Right lung (tissue), 5 donors: Measurements from ENCODE around the gene KIF5C. TPM values are rescaled to one million over a fixed set of nuclear protein-coding genes. Genes with fewer than 3 reads are reported as not detected.

ENCODE experiments used
- DNase-seq, 2 donors: peaks; one replicate each; pipeline ENCODE4 v3.0.0-alpha.2; 2013
- polyA plus RNA-seq, 5 donors: library from polyadenylated mRNA; unstranded; fragments of 120-200 nt; gene quantifications; one replicate each; pipeline versions ENCODE4 v1.2.1 to v1.2.3, GENCODE V29; 2013; ENCODE audit warnings: inconsistent platforms in 1 of 5, low replicate concordance in 1 of 5; ENCODE audit not compliant: insufficient read length in 5 of 5, insufficient read depth in 1 of 5

The KIF5C gene
- polyA plus RNA-seq, 5 donors, result 18.7 to 25.6 (median 20.1) TPM

DNA sequence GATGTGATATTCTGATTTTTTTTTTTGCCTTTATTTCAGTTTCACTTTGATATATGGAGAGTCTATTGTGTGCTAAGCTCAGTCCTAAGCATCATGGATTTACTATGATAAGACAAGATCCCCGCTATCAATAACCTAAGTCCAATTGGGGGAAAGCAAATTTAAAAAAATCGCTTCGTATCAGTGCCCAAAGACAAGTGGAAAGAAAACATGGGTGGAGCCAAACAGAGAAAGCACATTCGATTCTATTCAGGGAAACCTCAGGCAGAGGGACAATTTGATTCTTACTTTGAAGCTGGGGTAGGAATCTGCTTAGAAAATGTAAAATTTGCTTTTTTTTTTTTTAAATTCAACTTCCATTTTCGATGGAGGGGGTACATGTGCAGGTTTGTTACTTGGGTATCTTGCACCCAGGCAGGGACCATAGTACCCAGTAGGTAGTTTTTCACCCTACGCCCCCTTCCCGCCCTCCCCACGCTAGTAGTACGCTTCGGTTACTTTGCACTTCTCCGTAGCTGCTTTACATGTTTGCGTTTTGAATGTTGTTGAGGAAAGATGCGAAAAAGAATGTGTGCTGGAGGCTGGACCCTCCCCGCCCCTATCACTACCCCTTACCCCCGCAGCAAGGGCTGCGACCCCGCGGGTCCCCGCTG lies 12.4 kb downstream of the KIF5C start:
- DNase-seq, result no peak

GRCh38 chr2:148888003-148888501 lies 13.0 kb downstream of the KIF5C start:
- no peak for DNase-seq

- DNase-seq, result no peak
Measured at GRCh38 chr2:148888986-148889385, 14.0 kb downstream of the KIF5C start.

DNA sequence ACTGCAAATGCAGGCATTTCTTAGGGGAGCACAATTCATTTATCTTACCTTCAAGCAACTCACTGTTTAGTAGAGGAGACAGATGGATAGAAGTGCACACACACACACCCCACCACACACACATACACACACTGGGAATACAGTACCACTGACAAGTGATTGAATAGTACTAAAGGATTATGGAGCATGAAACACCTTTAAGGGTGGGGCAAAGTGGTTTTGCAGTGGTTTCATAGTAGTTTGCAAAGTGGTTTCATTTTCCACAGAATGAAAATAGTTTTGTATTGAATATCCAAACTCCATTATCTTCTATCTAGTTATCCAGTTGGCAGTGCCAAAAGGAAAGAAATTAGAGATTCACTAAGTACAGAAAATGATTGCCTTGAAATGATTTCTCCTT lies 18.9 kb downstream of the KIF5C start:
- no peak for DNase-seq

- DNase-seq, result no peak
Measured at GRCh38 chr2:148896136-148896535, 21.1 kb downstream of the KIF5C start.

GRCh38 chr2:148899638-148900318 lies 24.8 kb downstream of the KIF5C start:
- no peak for DNase-seq

DNA sequence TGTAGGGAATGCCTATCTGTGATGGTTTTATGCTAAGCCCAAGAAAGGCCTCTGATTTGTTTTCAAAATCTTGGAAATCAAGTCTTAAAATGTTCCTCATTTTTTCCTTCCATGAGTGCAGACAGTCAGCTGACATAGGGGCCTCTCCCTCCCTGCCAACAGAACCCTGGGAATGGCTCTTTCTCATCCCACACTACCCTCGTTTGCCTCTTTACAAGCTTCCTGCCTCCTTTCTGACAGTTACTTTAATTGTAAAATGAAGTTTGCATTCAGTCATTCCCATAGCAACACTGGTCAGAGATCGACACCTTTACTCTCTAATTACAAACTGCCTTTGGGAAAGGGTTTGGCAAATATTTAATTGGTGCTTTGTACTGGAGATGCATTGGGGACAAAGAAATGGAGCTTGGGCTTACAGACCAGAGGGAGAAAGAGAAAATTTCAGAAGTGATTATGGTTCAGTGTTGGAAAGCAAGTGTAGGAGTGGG lies 25.4 kb downstream of the KIF5C start:
- DNase-seq, result no peak

DNA sequence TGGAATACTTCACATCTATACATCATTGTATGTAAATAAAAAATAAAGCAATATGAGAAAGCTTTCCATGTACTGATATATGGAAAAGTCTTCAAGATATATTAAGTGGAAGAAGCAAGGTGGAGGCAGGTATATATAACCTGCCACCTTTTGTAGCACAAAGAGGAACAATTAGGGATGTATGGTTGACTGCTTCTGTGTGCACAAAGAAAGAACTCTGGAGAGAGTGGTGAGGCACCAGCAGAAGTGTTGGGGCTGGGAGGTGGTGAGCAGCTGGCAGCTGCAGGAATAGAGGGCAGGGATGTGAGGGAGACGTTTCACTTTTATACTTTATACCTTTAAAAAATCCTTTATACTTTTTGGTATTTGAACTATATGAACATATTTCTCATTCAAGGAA lies 26.1 kb downstream of the KIF5C start:
- DNase-seq, result no peak

- no peak for DNase-seq
Measured at GRCh38 chr2:148902798-148903197, 27.8 kb downstream of the KIF5C start.

GRCh38 chr2:148903294-148903693 lies 28.3 kb downstream of the KIF5C start:
- DNase-seq, result no peak

- DNase-seq, result no peak
Measured at GRCh38 chr2:148903979-148904378, 29.0 kb downstream of the KIF5C start.

- no peak for DNase-seq
Measured at GRCh38 chr2:148906124-148906523, 31.1 kb downstream of the KIF5C start.

DNA sequence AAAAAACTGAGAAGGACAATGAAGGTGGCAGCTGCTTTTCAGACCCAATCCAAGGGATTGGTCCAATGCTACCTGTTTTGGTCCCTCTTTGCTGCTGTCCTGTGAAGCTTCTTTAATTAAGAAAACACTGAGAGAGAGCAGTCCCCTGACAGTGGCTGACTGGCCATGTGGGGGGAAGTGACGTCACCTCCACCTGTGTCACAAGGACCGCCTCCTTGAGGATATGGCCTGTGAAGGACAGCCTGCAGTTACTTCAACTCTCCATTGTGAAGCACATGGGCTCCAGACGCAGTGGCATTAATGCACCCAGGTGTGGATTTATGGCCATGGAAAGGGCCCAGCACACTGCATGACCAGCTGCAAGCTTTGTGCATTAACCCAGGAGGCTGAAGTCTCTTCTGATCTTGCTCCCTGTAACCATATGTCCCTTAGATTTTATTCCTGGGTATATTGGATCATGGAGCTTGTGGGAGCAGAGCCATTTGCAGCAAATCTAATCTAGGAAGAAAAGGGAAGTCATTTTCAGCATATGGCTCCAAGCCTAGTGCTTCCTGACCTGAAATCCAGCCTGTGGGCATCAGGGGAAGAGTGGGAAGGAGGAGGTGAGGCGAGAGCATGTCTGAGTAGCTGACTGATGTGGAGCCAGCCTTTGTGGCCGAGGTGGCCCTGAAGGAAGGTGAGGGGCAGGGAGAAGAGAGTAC lies 32.2 kb downstream of the KIF5C start:
- no peak for DNase-seq

DNA sequence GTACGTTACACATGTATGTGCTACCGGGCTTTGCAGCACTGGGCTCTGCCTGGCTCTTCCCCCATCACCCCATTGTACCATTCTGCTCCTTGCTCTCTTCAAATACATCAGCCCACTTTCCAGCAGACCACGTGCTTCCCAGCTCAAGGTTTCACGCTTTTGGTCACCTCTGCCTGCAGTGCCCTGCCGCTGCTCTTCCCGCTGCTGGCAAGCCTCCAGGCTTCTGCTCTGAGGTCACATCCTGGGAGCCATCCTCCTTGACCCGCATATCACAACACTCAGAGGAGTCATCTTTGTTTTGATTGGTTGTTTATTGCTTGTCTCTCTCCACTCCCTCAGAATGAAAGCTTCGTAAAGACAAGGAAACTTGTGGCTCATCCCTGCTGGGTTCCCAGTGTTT lies 34.1 kb downstream of the KIF5C start:
- no peak for DNase-seq

DNA sequence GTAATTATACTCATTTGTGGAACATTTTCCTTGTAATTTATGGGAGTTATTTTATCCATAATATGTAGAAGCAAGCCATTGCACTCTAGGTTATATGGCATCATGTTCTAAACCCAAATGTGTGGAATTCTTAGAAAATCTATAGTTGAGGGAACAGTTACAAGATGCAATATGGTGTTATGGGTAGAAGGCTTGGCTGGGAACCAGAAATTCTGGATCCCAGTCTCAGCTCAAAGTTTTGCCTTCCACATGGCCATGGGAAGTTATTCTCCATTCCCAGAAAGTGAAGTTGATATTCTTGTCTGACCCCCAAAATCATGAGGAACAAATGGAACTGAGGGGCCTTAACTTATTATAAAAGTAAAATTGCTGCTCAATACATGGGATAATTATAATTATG lies 38.0 kb downstream of the KIF5C start:
- no peak for DNase-seq

- no peak for DNase-seq
Measured at GRCh38 chr2:148913492-148913891, 38.5 kb downstream of the KIF5C start.

GRCh38 chr2:148914463-148914862 lies 39.4 kb downstream of the KIF5C start:
- DNase-seq, result no peak

DNA sequence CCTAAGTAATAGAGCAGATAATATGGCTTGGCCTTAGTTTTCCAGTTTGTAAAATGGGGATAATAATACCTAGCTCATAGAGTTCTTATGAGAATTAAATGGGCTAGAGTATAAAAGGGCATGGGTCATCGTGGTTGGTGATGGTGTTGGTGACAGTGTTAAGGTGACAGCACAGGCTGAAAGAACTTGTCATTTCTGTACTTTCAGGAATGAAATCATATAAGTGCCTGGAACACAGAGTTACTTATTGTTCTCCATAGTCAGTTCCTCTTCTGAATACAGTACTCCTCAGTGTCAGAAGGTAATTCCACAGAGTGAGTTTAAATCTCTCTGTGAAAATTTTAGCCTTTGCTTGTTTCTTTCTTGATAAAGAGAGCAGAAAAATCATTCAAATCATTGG lies 42.4 kb downstream of the KIF5C start:
- DNase-seq, result no peak

GRCh38 chr2:148918554-148918953 lies 43.5 kb downstream of the KIF5C start:
- no peak for DNase-seq

DNA sequence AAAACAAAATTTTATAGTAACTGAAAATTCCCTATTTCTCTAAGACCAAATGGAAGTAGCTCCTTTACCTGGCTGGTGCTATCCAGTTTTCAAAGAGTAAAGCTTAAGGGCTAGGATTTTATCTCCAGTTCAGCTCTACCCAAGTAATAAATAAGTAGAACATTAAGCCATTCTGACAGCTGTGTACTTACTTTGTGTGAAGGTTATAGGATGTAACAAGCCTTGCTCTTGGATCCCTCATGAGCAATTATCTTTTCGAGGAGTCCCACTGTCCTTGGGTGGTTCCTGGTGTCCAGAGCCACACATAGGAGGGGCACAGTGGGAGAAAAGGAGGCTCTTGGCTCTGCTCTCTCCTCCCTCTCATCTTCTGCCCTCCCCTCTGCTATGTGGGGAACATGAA lies 45.5 kb downstream of the KIF5C start:
- no peak for DNase-seq

- DNase-seq, result no peak
Measured at GRCh38 chr2:148922062-148922461, 47.0 kb downstream of the KIF5C start.

GRCh38 chr2:148922776-148923475 lies 47.9 kb downstream of the KIF5C start:
- no peak for DNase-seq
